Kidney epithelial cell (primary cell): Measurements from ENCODE around the gene LRWD1. TPM values are rescaled to one million over a fixed set of nuclear protein-coding genes. Genes with fewer than 3 reads are reported as not detected.

Source experiments
- DNase-seq: peaks from one replicate; pipeline ENCODE4 v3.0.0-alpha.2; 2010; ENCODE audit warnings: low read depth
- H3K27me3 ChIP-seq: 2 replicates; pipeline ENCODE4 v1.6.0; 2011; ENCODE audit warnings: low read length; ENCODE audit not compliant: control insufficient read depth, insufficient read depth
- H3K36me3 ChIP-seq: 2 replicates; pipeline ENCODE4 v1.5.1; 2011; ENCODE audit warnings: low read length; ENCODE audit not compliant: control insufficient read depth, insufficient read depth
- H3K4me3 ChIP-seq: 2 replicates; pipeline ENCODE4 v1.5.1; 2011; ENCODE audit warnings: low read depth, mild to moderate bottlenecking, control low read depth, low read length
- CTCF ChIP-seq: IDR thresholded peaks from 2 replicates; pipeline ENCODE4 v1.5.1; 2011; ENCODE audit warnings: mild to moderate bottlenecking, moderate library complexity, low read length, control low read depth, inconsistent platforms; ENCODE audit not compliant: insufficient read depth, poor library complexity, severe bottlenecking
- total RNA-seq: library from RNA; depleted of rRNA; stranded (reverse); fragments of >200 nt; gene quantifications from 2 replicates; pipeline ENCODE4 v1.2.3, GENCODE V29; 2015

LRWD1 gene
- total RNA-seq, 1 donor from 2014 or later = 38.0 TPM

DNA sequence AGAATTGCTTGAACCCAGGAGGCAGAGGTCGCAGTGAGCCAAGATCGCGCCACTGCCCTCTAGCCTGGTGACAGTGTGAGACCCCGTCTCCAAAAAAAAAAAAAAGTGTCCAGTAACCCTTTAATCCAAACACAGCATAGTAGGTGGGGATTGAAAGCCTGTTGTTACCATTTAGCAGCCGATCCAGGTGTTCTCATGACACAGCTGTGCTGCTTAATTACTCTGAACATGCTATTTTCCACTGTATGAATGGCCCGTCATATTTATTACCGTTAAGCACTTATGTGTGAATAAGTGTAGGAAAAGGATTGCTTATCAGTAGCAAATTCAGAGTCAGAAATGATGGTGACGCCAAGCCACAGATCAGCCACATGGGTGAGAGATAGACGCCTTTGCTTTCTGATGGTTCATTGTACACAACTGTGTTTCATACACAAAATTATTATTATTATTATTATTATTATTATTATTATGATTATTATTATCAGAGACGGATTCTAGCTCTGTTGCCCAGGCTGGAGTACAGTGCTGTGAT, 43.0 kb upstream of the LRWD1 start:
- Histone ChIP-seq H3K36me3 (peaks cover 3% of the 10 kb centered on the region), H3K27me3 (no peaks in the 10 kb centered on the region), H3K4me3 (no peak overlapping the region)
- no peak for TF ChIP-seq CTCF
- DNase-seq = no peak

DNA sequence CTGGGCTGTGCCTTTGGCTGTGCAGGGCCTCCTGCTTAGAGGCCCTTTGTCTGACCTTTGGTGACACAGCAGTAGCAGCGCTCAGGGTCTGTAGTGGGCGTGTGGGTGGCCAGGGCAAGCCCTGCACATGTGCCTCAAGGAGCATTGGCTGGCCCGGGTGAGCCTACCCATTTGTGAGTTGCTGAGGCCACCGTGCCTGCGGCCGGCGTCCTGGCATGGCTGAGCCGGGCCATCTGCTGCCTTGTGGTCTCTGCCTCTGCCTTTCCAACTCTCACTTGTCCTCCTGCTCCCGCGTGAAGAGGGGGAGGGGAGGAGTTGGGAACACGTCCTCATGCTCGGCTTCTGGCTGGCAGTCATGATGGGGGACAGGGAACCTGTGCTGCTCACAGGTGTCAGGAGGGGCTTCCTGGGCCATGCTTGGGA, 40.6 kb upstream of the LRWD1 start:
- Histone ChIP-seq H3K27me3 (no peaks in the 10 kb centered on the region), H3K4me3 (no peak overlapping the region), H3K36me3 (peaks cover 3% of the 10 kb centered on the region)
- DNase-seq = no peak
- no peak for TF ChIP-seq CTCF

DNA sequence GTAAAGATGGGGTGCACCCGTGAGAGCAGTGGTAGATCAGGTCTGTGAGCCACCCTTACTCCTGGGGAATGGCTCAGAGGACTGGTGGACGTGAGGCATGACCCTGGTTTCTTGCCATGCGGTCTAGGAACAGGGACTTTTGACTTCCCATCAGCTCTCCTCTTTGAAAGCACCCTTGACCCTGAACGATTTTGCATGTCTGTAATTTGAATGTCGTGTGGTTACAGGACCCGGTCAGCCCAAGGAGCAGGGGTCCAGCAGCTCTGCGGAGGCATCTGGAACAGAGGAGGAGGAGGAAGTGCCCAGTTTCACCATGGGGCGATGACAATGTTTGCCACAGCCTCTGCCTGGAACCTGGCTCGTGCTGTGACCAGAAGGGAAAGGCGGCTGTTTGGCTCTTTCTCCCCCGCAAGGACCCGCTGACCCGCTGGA, 40.0 kb upstream of the LRWD1 start:
- DNase-seq = no peak
- peaks cover 3% of the 10 kb centered on the region for H3K36me3 ChIP-seq
- H3K27me3 ChIP-seq = no peaks in the 10 kb centered on the region
- TF ChIP-seq CTCF = no peak
- H3K4me3 ChIP-seq = no peak overlapping the region

GRCh38 chr7:102425639-102426267, 39.0 kb upstream of the LRWD1 start:
- DNase-seq = no peak
- TF ChIP-seq CTCF = no peak
- Histone ChIP-seq H3K27me3 (no peaks in the 10 kb centered on the region), H3K4me3 (no peak overlapping the region), H3K36me3 (peaks cover 3% of the 10 kb centered on the region)

GRCh38 chr7:102426268-102427018, 38.3 kb upstream of the LRWD1 start:
- no peak for DNase-seq
- no peak for TF ChIP-seq CTCF
- peaks cover 3% of the 10 kb centered on the region for H3K36me3 ChIP-seq

DNA sequence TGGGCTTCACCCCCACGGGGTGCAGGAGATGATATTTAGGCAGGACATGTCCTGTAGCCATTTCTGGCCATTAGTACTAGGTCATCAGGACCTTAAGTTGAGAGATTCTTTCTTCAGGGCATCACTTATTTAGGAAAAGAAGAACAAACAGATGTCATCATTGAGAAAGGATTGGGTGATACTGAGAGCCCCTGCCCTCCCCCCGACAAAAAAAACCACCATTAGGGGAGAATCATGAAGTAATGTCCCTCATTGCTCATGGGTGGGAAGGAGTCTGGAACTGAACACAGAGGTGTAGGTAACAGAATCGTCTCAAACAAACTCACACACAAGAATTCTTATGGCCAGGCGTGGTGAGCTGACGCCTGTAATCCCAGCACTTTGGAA, 37.8 kb upstream of the LRWD1 start:
- Histone ChIP-seq H3K36me3 (peaks cover 3% of the 10 kb centered on the region), H3K27me3 (no peaks in the 10 kb centered on the region), H3K4me3 (no peak overlapping the region)
- no peak for DNase-seq
- no peak for TF ChIP-seq CTCF

More at GRCh38 chr7:102426268-102427018, 38.3 kb upstream of the LRWD1 start:
- H3K27me3 ChIP-seq = no peaks in the 10 kb centered on the region
- H3K4me3 ChIP-seq = no peak overlapping the region
